Kidney (tissue), 14 donors: ENCODE results near the gene DDX24. TPM values are rescaled to one million over a fixed set of nuclear protein-coding genes. Genes with fewer than 3 reads are reported as not detected.

ENCODE experiments used
- DNase-seq, 5 donors: peaks; one replicate each; pipeline ENCODE4 v3.0.0-alpha.2; 2013 to 2020
- FAIRE-seq: peaks from 2 replicates; lab custom pipeline; 2012; peaks lifted over from hg19 to GRCh38; lab: Jason Lieb, UNC
- H3K27ac ChIP-seq, 2 donors: one replicate each; pipeline ENCODE4 v1.7.0; 2013; ENCODE audit warnings: low read depth in 2 of 2, low read length in 2 of 2, inconsistent platforms in 1 of 2
- H3K27me3 ChIP-seq: one replicate; pipeline ENCODE4 v1.7.1; 2013; ENCODE audit warnings: low read length, inconsistent platforms; ENCODE audit not compliant: control insufficient read depth, insufficient read depth
- H3K36me3 ChIP-seq, 3 donors: one replicate each; pipeline versions ENCODE4 v1.7.0 to v1.7.1; 2013; ENCODE audit warnings: low read length in 3 of 3, control low read depth in 1 of 3, inconsistent platforms in 1 of 3; ENCODE audit not compliant: insufficient read depth in 3 of 3, control insufficient read depth in 2 of 3
- H3K4me1 ChIP-seq, 3 donors: one replicate each; pipeline versions ENCODE4 v1.7.0 to v1.7.1; 2013; ENCODE audit warnings: low read length in 3 of 3, inconsistent platforms in 1 of 3, low read depth in 1 of 3; ENCODE audit not compliant: control insufficient read depth in 2 of 3, insufficient read depth in 2 of 3
- H3K4me3 ChIP-seq, 3 donors: one replicate each; pipeline versions ENCODE4 v1.7.0 to v1.8.1; 2013; ENCODE audit warnings: low read length in 3 of 3, control low read depth in 1 of 3, inconsistent platforms in 1 of 3
- H3K9ac ChIP-seq, 3 donors: one replicate each; pipeline versions ENCODE4 v1.7.0 to v1.7.1; 2013; ENCODE audit warnings: low read length in 3 of 3, control low read depth in 1 of 3, inconsistent platforms in 1 of 3
- H3K9me3 ChIP-seq, 3 donors: one replicate each; pipeline versions ENCODE4 v1.7.0 to v1.7.1; 2013; ENCODE audit warnings: low read length in 3 of 3, control low read depth in 1 of 3, inconsistent platforms in 1 of 3; ENCODE audit not compliant: control insufficient read depth in 2 of 3, insufficient read depth in 1 of 3
- intact Hi-C: fragments of 100-400 bp; cut with DNase I; formaldehyde crosslinking; loops from one replicate; pipeline ENCODE4 v1.11.1; 2022
- polyA plus RNA-seq: library from polyadenylated mRNA; stranded (reverse); fragments of 350-450 nt; fragmentation: Illumina TruSeq; extraction: RNeasy Lipid Tissue Mini Kit (QIAGEN cat#74804); gene quantifications from one replicate; pipeline ENCODE4 v1.2.3, GENCODE V29; 2014; ENCODE audit warnings: low read depth, low replicate concordance; ENCODE audit not compliant: insufficient read depth
- total RNA-seq: library from RNA; stranded (reverse); fragmentation: NEBNext Ultra II Directional; extraction: Animal tissue kit (Norgen Biotek cat#: 25700); gene quantifications from one replicate; pipeline ENCODE4 v1.2.1, GENCODE V29; 2021
- TF ChIP-seq, protein P1 (sequence below): IDR thresholded peaks from 3 replicates; pipeline ENCODE4 v1.5.1; 2012; ENCODE audit warnings: mild to moderate bottlenecking, moderate library complexity, borderline replicate concordance; ENCODE audit not compliant: insufficient read depth; ENCODE audit errors: extremely low read depth
- donor health status: control.
- donor health status: control.
- donor health status: control.
- donor health status: control.
- donor health status: control.
- donor health status: DM: yes; HTN: yes; CAD: no.
- donor health status: Normal renal cell carcinoma (clear cell type).

Gene DDX24
- total and polyA plus RNA-seq, 2 donors from 2014 or later, result 139 to 193 TPM

DNA sequence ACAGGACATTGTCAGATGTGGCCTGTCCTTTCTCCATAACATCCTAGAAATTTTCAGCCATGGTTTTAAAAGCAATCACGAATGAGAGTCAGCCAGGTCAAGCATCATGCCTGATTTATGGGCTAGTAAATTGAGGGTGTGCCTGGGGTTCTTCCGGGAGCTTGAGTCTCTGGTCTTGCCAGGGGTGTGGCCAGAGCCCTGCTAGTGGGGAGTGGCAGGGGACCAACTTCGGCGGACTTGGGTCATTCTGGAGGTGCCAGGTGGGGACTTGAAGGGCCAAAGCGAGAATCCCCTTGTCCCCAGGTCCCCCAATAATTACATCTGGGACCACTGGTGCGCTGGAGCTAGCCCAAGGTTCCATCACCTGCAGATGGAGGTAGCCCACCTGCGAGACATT is 49.1 kb downstream of the DDX24 start:
- Histone ChIP-seq H3K36me3 (no peaks in the 10 kb centered on the region), H3K4me3 (no peak overlapping the region), H3K4me1 (no peaks in the 10 kb centered on the region), H3K9me3 (no peaks in the 10 kb centered on the region), H3K9ac (no peak overlapping the region), H3K27me3 (no peaks in the 10 kb centered on the region), H3K27ac (no peak overlapping the region)
- intact Hi-C loops, result loop anchor here (5.0 kb wide), 1 partner anchor 105 kb away; no protein-coding TSS in a partner anchor
- DNase-seq, result no peak
- TF ChIP-seq, protein P1, sequence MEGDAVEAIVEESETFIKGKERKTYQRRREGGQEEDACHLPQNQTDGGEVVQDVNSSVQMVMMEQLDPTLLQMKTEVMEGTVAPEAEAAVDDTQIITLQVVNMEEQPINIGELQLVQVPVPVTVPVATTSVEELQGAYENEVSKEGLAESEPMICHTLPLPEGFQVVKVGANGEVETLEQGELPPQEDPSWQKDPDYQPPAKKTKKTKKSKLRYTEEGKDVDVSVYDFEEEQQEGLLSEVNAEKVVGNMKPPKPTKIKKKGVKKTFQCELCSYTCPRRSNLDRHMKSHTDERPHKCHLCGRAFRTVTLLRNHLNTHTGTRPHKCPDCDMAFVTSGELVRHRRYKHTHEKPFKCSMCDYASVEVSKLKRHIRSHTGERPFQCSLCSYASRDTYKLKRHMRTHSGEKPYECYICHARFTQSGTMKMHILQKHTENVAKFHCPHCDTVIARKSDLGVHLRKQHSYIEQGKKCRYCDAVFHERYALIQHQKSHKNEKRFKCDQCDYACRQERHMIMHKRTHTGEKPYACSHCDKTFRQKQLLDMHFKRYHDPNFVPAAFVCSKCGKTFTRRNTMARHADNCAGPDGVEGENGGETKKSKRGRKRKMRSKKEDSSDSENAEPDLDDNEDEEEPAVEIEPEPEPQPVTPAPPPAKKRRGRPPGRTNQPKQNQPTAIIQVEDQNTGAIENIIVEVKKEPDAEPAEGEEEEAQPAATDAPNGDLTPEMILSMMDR, result no peak
- FAIRE-seq, result no peak

DNA sequence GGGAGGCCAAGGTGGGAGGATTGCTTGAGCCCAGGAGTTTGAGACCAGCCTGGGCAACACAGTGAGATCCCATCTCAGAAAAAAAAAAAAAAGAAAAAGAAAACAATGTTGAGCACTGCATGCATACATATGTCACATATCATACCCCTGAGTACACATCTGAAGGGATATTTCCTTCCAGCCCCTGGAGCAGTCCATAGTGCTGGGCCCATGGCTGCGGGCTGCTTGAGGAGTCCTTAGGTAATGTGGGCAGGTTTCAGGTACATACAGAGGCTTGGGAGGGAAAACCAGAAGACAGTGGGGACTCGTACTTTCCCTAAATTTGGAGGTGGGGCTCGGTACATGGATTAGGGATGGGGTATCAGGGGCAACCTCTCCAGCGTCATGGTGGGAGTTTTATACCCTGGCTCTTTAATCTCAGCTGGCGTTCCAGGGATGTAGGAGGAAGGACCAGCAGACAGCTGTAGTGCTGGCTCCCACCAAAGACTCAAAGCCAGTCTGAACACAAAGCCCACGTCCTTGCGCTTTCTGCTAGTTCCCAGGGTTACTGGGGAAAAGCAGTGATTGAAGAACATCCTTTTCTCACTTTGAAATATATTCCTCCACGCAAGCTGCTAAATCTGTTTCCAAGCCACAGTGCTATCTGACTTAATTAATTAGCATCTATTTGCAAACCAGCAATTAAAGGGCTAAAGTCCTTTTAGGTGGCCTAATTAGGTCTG is 49.7 kb downstream of the DDX24 start:
- Histone ChIP-seq H3K4me3 (no peak overlapping the region), H3K9ac (no peak overlapping the region), H3K27ac (no peak overlapping the region), H3K36me3 (no peaks in the 10 kb centered on the region), H3K27me3 (no peaks in the 10 kb centered on the region), H3K9me3 (no peaks in the 10 kb centered on the region), H3K4me1 (no peaks in the 10 kb centered on the region)
- TF ChIP-seq, protein P1, result no peak
- intact Hi-C loops, result loop anchor here (5.0 kb wide), 1 partner anchor 106 kb away; no protein-coding TSS in a partner anchor
- no peak for FAIRE-seq
- DNase-seq, result no peak

DNA sequence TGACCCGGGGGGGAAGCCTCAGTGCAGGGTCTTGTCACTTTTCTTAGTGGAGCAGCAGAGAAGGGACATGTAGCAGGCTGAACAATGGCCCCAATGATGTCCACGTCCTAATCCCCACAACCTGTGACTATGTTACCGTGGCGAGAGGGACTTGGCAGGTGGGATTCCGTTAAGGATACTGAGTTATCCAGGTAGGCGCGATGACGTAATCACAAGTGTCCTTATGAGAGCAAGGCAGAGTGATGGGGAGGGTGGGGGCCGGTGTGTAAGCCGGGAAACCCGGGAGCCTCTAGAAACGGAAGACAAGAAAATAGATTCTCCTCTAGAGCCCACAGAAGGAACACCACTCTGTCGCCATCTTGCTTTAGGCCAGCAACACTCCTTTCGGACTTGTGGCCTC is 50.4 kb downstream of the DDX24 start:
- H3K9me3 ChIP-seq, result no peaks in the 10 kb centered on the region
- TF ChIP-seq, protein P1, result no peak
- no peaks in the 10 kb centered on the region for H3K27me3 ChIP-seq
- intact Hi-C loops, result loop anchor here (5.0 kb wide), 1 partner anchor 107 kb away; no protein-coding TSS in a partner anchor
- H3K36me3 ChIP-seq, result no peaks in the 10 kb centered on the region
- no peak overlapping the region for H3K4me3 ChIP-seq
- DNase-seq (no peak), FAIRE-seq (no peak)
- no peaks in the 10 kb centered on the region for H3K4me1 ChIP-seq
- H3K9ac ChIP-seq, result no peak overlapping the region
- no peak overlapping the region for H3K27ac ChIP-seq
